GM12878 (cell line): ENCODE measurements around the gene CCDC3. TPM values are rescaled to one million over a fixed set of nuclear protein-coding genes. Genes with fewer than 3 reads are reported as not detected.

Source experiments
- ATAC-seq: fragments of 200-7000 bp; cut with Tn5 transposase; 3 replicates; pipeline ENCODE4 v1.9.1; 2020; ENCODE audit warnings: mild to moderate bottlenecking, moderate library complexity
- BruUV-seq: library from RNA; stranded (reverse); fragments of 400-500 nt; replicated peaks from 2 replicates; lab custom pipeline; 2021; lab: Mats Ljungman, UMichigan
- CTCF ChIA-PET: fragments of 300-600 bp; sonication (Branson Sonifier 250); formaldehyde crosslinking; extraction: SDS; loops from one replicate; lab custom pipeline; 2021; ENCODE audit warnings: inconsistent platforms; lab: Yijun Ruan, JAX
- POLR2A ChIA-PET: fragments of 350-600 bp; formaldehyde crosslinking; extraction: SDS; loops from one replicate; lab custom pipeline; 2021; ENCODE audit warnings: inconsistent platforms; lab: Charles Lee
- RAD21 ChIA-PET: fragments of 300-600 bp; sonication (Branson Sonifier 250); formaldehyde crosslinking; loops from one replicate; lab custom pipeline; 2023; ENCODE audit warnings: antibody characterized with exemption; ENCODE audit not compliant: unreplicated experiment; lab: Charles Lee
- SMC1A ChIA-PET: fragments of 300-600 bp; sonication (Branson Sonifier 250); formaldehyde crosslinking; loops from one replicate; lab custom pipeline; 2023; ENCODE audit not compliant: unreplicated experiment, uncharacterized antibody; lab: Charles Lee
- DNase-seq: peaks from one replicate; pipeline ENCODE4 v3.0.0-alpha.2; 2011; ENCODE audit warnings: low read depth, low spot score
- FAIRE-seq: peaks from 3 replicates; lab custom pipeline; 2011; peaks lifted over from hg19 to GRCh38; lab: Jason Lieb, UNC
- H2AFZ ChIP-seq: 2 replicates; pipeline ENCODE4 v1.6.0; 2011; ENCODE audit warnings: low read depth, low read length, control low read depth; ENCODE audit not compliant: control insufficient read depth
- H3K27ac ChIP-seq: 2 replicates; pipeline ENCODE4 v1.5.1; 2011; ENCODE audit warnings: control low read depth; ENCODE audit not compliant: control insufficient read depth, insufficient read depth
- H3K27me3 ChIP-seq, 2 experiments: replicated peaks in 1 of 2; 2 replicates each; pipeline versions ENCODE4 v1.6.0 to v1.6.1; 2011; ENCODE audit warnings: low read length in 1 of 2; ENCODE audit not compliant: control insufficient read depth in 2 of 2, insufficient read depth in 2 of 2
- H3K36me3 ChIP-seq, 2 experiments: 2 replicates each; pipeline ENCODE4 v1.5.1; 2011; ENCODE audit warnings: low read length in 1 of 2; ENCODE audit not compliant: control insufficient read depth in 2 of 2, insufficient read depth in 2 of 2
- H3K4me1 ChIP-seq: 2 replicates; pipeline ENCODE4 v1.6.1; 2011; ENCODE audit warnings: mild to moderate bottlenecking, low read length, moderate library complexity, mixed read lengths; ENCODE audit not compliant: control insufficient read depth, insufficient read depth
- H3K4me2 ChIP-seq: 2 replicates; pipeline ENCODE4 v1.6.0; 2011; ENCODE audit warnings: control low read depth; ENCODE audit not compliant: control insufficient read depth, insufficient read depth
- H3K4me3 ChIP-seq: fragments of 200-600 bp; sonication (generic); 2 replicates; pipeline ENCODE4 v1.5.1; 2016
- H3K79me2 ChIP-seq: 2 replicates; pipeline ENCODE4 v1.6.0; 2011; ENCODE audit warnings: low read length; ENCODE audit not compliant: control insufficient read depth, insufficient read depth
- H3K9ac ChIP-seq: 2 replicates; pipeline ENCODE4 v1.8.0; 2011; ENCODE audit warnings: low read length, control low read depth, mixed read lengths; ENCODE audit not compliant: control insufficient read depth, insufficient read depth
- H3K9me3 ChIP-seq: replicated peaks from 3 replicates; pipeline ENCODE4 v1.5.1; 2011; ENCODE audit warnings: mild to moderate bottlenecking, low read length; ENCODE audit not compliant: control insufficient read depth, insufficient read depth
- H4K20me1 ChIP-seq: 2 replicates; pipeline ENCODE4 v1.6.0; 2011; ENCODE audit not compliant: control insufficient read depth, insufficient read depth
- CEBPB ChIP-seq, 2 experiments: fragments of 150-350 bp in 1 of 2; IDR thresholded peaks; 2 replicates each; pipeline ENCODE4 v1.6.1; 2012 to 2014; ENCODE audit warnings: low read depth in 2 of 2, low read length in 2 of 2, borderline replicate concordance in 1 of 2, inconsistent platforms in 1 of 2
- FOS ChIP-seq: IDR thresholded peaks from 3 replicates; pipeline ENCODE4 v1.6.1; 2011; ENCODE audit warnings: borderline replicate concordance; ENCODE audit not compliant: insufficient read length; ENCODE audit errors: extremely low read depth
- HDAC2 ChIP-seq: fragments of 200-600 bp; sonication (generic); IDR thresholded peaks from 2 replicates; pipeline ENCODE4 v1.6.1; 2017
- KDM1A ChIP-seq: fragments of 200-600 bp; sonication (generic); IDR thresholded peaks from 2 replicates; pipeline ENCODE4 v1.6.1; 2016; ENCODE audit warnings: borderline replicate concordance
- NR2C1 ChIP-seq: fragments of 450-650 bp; IDR thresholded peaks from 2 replicates; pipeline ENCODE4 v1.6.1; 2017; ENCODE audit warnings: antibody characterized with exemption, mild to moderate bottlenecking, moderate library complexity
- RBBP5 ChIP-seq: fragments of 200-600 bp; sonication (generic); conservative IDR thresholded peaks from 2 replicates; pipeline ENCODE4 v1.6.1; 2016
- RELA ChIP-seq: fragments of 450-650 bp; IDR thresholded peaks from 2 replicates; pipeline ENCODE4 v1.8.0; 2014; ENCODE audit warnings: borderline replicate concordance; ENCODE audit not compliant: partially characterized antibody
- SMAD5 ChIP-seq: IDR thresholded peaks from 2 replicates; pipeline ENCODE4 v1.6.1; 2016; ENCODE audit warnings: antibody characterized with exemption, low read depth
- TAF1 ChIP-seq: IDR thresholded peaks from 2 replicates; pipeline ENCODE4 v1.6.1; 2011; ENCODE audit warnings: mild to moderate bottlenecking, low read depth, low read length, borderline replicate concordance
- whole genome bisulfite sequencing: methylation state at CpG from one replicate; pipeline ENCODE4 v1.1.6; 2016; ENCODE audit warnings: low lambda C conversion rate; ENCODE audit not compliant: insufficient replicate concordance, insufficient coverage; ENCODE audit errors: missing lambda C conversion rate; 5-methylcytosine and 5-hydroxymethylcytosine counted together
- in situ Hi-C: fragments of 300-500 bp; cut with MboI; formaldehyde crosslinking; loops from 9 replicates; pipeline ENCODE4 v1.14.3; 2018; ENCODE audit warnings: mixed read lengths
- intact Hi-C: fragments of 100-400 bp; cut with micrococcal nuclease; formaldehyde crosslinking; loops from one replicate; pipeline ENCODE4 v1.14.2; 2022; ENCODE audit not compliant: unreplicated experiment
- polyA plus RNA-seq, 11 experiments: library from polyadenylated mRNA; depleted of rRNA in 4 of 11; unstranded in 6 of 11; stranded (reverse) in 5 of 11; fragments of >200 nt; fragmentation: Nextera tagmentation in 4 of 11; fragmentation: Illumina TruSeq in 1 of 11; extraction: Ambion mirVana in 4 of 11; extraction: Trizol in 1 of 11; gene quantifications; 1 replicate in 1 of 11; 2 replicates in 10 of 11; pipeline versions ENCODE4 v1.2.1 to v1.2.3, GENCODE V29; 2011 to 2016; ENCODE audit warnings: inconsistent platforms in 2 of 11, missing spikeins in 2 of 11, low read depth in 1 of 11
- total RNA-seq, 4 experiments: library from RNA; depleted of rRNA in 3 of 4; stranded (reverse); fragments of >200 nt in 3 of 4; fragmentation: Illumina TruSeq in 1 of 4; extraction: Trizol in 1 of 4; gene quantifications; 2 replicates each; pipeline versions ENCODE4 v1.2.1 to v1.2.3, GENCODE V29; 2013 to 2021
- TF ChIP-seq, protein P1 (sequence below): fragments of 450-650 bp; IDR thresholded peaks from 2 replicates; pipeline ENCODE4 v1.6.1; 2018; ENCODE audit warnings: borderline replicate concordance, mild to moderate bottlenecking; ENCODE audit not compliant: partially characterized antibody
- TF ChIP-seq, protein P2 (sequence below): IDR thresholded peaks from 2 replicates; pipeline ENCODE4 v1.6.1; 2011; ENCODE audit warnings: borderline replicate concordance, low read depth, mild to moderate bottlenecking, moderate library complexity, low read length; ENCODE audit not compliant: insufficient read depth, poor library complexity, severe bottlenecking
- TF ChIP-seq, protein P3 (sequence below): IDR thresholded peaks from 2 replicates; pipeline ENCODE4 v1.6.1; 2011; ENCODE audit warnings: low read depth, mild to moderate bottlenecking, low read length, moderate library complexity, borderline replicate concordance; ENCODE audit errors: extremely low read depth

The CCDC3 gene
- total and polyA plus RNA-seq, 10 of the 15 experiments (the other 5 are each of a cell fraction or from before 2014, with no cell fraction given) = 0.08 TPM; not detected in 9

DNA sequence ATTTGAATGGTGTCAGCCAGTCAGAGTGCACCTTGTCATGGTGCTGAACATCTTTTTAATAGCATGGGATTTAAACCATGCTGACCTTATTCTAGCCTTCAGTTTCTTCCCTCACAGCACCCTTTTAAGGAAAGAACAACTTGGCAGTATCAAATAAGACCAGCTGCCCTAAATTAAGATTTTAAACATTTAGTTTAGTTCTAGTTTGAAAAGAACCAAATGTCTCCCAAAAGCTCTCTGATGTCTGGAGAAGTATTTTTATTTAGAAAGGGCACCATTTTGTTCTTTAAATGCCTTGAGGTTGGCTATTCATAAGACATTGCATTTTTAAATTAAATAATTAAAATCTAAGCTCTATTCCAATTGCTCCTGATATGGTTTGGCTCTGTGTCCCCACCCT lies 121.1 kb downstream of the CCDC3 start (continued):
- TF ChIP-seq, protein P1, sequence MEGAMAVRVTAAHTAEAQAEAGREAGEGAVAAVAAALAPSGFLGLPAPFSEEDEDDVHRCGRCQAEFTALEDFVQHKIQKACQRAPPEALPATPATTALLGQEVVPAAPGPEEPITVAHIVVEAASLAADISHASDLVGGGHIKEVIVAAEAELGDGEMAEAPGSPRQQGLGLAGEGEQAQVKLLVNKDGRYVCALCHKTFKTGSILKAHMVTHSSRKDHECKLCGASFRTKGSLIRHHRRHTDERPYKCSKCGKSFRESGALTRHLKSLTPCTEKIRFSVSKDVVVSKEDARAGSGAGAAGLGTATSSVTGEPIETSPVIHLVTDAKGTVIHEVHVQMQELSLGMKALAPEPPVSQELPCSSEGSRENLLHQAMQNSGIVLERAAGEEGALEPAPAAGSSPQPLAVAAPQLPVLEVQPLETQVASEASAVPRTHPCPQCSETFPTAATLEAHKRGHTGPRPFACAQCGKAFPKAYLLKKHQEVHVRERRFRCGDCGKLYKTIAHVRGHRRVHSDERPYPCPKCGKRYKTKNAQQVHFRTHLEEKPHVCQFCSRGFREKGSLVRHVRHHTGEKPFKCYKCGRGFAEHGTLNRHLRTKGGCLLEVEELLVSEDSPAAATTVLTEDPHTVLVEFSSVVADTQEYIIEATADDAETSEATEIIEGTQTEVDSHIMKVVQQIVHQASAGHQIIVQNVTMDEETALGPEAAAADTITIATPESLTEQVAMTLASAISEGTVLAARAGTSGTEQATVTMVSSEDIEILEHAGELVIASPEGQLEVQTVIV = no peak
- TF ChIP-seq SMAD5 = no peak
- TF ChIP-seq NR2C1 = no peak
- no peak for TF ChIP-seq HDAC2
- no peak for TF ChIP-seq RELA
- no peak for TF ChIP-seq RBBP5

DNA sequence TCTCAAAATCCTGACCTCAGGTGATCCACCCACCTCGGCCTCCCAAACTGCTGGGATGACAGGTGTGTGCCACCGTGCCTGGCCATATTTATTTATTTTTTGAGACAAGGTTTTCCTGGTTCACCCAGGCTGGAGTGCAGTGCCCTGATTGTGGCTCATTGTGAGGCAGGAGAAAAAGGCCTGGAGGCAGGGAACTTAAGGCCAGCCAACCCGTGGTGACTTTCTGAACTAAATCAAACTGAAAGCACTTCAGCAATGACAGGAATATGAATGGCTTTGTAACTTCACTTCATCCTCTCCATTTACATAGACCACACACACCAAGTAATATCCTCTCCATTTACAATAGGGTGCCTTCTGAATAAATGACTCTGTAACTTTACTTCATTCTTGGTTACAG lies 124.4 kb downstream of the CCDC3 start:
- 27% methylated on average over 3 of the region's 3 CpGs for WGBS
- Histone ChIP-seq H3K9ac (no peak overlapping the region), H3K4me1 (no peaks in the 10 kb centered on the region), H3K27me3 (no peaks in the 10 kb centered on the region), H3K27ac (no peak overlapping the region), H3K9me3 (no peaks in the 10 kb centered on the region; the same call in 2 of the 3 replicates)
- ChIA-PET CTCF (no interaction called here), RAD21 (no interaction called here)
- in situ Hi-C loops = no loop called here
- intact Hi-C loops = no loop called here
- no TSS peak for BruUV-seq
- TF ChIP-seq KDM1A = no peak
- TF ChIP-seq CEBPB (IDR thresholded peaks at IDR 0.05; ENCODE audit: borderline replicate concordance in 1 of 2, low read depth in 2 of 2, low read length in 2 of 2) = no peak
- TF ChIP-seq, protein P2, sequence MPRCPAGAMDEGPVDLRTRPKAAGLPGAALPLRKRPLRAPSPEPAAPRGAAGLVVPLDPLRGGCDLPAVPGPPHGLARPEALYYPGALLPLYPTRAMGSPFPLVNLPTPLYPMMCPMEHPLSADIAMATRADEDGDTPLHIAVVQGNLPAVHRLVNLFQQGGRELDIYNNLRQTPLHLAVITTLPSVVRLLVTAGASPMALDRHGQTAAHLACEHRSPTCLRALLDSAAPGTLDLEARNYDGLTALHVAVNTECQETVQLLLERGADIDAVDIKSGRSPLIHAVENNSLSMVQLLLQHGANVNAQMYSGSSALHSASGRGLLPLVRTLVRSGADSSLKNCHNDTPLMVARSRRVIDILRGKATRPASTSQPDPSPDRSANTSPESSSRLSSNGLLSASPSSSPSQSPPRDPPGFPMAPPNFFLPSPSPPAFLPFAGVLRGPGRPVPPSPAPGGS = no peak
- TF ChIP-seq, protein P3, sequence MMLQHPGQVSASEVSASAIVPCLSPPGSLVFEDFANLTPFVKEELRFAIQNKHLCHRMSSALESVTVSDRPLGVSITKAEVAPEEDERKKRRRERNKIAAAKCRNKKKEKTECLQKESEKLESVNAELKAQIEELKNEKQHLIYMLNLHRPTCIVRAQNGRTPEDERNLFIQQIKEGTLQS = no peak
- no peak for TF ChIP-seq TAF1
- TF ChIP-seq FOS = no peak
- TF ChIP-seq, all 136 proteins: peak for 0
- no peak overlapping the region for H3K4me2 ChIP-seq
- H3K36me3 ChIP-seq = no peaks in the 10 kb centered on the region
- no peaks in the 10 kb centered on the region for H4K20me1 ChIP-seq
- FAIRE-seq = no peak
- H3K4me3 ChIP-seq = no peak overlapping the region
- POLR2A ChIA-PET = no interaction called here
- no peak for DNase-seq
- ATAC-seq = no peak
- SMC1A ChIA-PET = no interaction called here
- H2AFZ ChIP-seq = no peak overlapping the region
- H3K79me2 ChIP-seq = no peaks in the 10 kb centered on the region
